Coronary artery (tissue), 2 donors: ENCODE measurements around the gene WDR45B.
"Not testable (repeated sequence)": the region's sequence is repeated elsewhere in the genome, so short reads cannot be mapped to it uniquely, and the experiment has no call there.

Experiments
- DNase-seq: peaks from one replicate; pipeline ENCODE4 v3.0.0-alpha.2; 2017; ENCODE audit warnings: low spot score
- H3K27ac ChIP-seq, 2 donors: fragments of 200-600 bp; sonication (generic); one replicate each; pipeline ENCODE4 v1.5.1; 2016 to 2019
- H3K4me3 ChIP-seq: fragments of 200-600 bp; sonication (generic); 2 replicates; pipeline ENCODE4 v1.5.1; 2016; ENCODE audit warnings: mild to moderate bottlenecking, moderate library complexity
- TF ChIP-seq, protein P1 (sequence below): fragments of 200-600 bp; sonication (generic); IDR thresholded peaks from one replicate; pipeline ENCODE4 v1.5.1; 2019; ENCODE audit warnings: antibody characterized with exemption

Gene WDR45B

DNA sequence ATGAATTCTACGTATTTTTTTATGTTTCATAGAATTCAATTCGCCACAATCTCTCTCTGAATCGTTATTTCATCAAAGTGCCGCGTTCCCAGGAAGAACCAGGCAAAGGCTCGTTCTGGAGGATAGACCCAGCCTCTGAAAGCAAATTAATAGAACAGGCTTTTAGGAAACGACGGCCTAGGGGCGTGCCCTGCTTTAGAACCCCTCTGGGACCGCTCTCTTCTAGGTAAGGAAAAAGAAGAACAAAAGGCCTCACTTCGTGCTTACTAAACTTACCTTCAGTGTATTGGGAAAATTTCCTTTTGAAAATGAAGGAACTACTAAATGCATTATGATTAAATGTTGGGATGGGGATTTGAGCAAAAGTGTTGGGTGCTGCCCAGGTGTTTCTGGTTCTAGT, 65.5 kb downstream of the WDR45B start:
- Histone ChIP-seq H3K27ac (no peak overlapping the region), H3K4me3 (no peak overlapping the region)
- DNase-seq = no peak
- TF ChIP-seq, protein P1, sequence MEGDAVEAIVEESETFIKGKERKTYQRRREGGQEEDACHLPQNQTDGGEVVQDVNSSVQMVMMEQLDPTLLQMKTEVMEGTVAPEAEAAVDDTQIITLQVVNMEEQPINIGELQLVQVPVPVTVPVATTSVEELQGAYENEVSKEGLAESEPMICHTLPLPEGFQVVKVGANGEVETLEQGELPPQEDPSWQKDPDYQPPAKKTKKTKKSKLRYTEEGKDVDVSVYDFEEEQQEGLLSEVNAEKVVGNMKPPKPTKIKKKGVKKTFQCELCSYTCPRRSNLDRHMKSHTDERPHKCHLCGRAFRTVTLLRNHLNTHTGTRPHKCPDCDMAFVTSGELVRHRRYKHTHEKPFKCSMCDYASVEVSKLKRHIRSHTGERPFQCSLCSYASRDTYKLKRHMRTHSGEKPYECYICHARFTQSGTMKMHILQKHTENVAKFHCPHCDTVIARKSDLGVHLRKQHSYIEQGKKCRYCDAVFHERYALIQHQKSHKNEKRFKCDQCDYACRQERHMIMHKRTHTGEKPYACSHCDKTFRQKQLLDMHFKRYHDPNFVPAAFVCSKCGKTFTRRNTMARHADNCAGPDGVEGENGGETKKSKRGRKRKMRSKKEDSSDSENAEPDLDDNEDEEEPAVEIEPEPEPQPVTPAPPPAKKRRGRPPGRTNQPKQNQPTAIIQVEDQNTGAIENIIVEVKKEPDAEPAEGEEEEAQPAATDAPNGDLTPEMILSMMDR = no peak

DNA sequence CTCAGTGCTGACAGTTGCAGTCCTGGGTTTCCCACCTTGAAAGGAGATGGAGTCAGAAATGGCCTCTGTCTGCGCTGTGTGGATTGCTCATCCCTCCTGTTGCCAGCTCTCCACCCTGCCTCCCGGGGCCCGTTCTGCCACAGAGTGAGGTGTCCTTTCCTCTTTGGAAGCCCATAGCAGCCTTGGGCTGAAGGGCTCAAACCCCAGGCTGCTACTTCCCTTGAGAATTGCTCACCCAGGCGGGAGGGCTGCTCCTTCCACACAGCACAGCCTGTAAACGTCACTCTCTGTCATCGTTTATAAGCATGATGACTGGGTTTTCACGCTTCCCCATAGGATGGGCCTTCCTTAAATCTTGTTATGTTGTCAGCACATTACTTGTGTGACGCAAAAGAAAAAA, 66.0 kb downstream of the WDR45B start:
- no peak for DNase-seq
- TF ChIP-seq, protein P1 = no peak
- H3K4me3 ChIP-seq = no peak overlapping the region
- no peak overlapping the region for H3K27ac ChIP-seq

DNA sequence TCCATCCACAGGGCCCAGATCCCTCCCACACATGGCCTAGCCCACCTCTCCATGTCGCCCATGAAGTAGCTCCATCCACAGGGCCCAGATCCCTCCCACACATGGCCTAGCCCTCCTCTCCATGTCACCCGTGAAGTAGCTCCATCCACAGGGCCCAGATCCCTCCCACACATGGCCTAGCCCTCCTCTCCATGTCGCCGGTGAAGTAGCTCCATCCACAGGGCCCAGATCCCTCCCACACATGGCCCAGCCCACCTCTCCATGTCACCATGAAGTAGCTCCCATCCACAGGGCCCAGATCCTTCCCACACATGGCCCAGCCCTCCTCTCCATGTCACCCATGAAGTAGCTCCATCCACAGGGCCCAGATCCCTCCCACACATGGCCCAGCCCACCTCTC, 68.3 kb downstream of the WDR45B start:
- not testable (repeated sequence) for H3K4me3 ChIP-seq, DNase-seq, H3K27ac ChIP-seq

DNA sequence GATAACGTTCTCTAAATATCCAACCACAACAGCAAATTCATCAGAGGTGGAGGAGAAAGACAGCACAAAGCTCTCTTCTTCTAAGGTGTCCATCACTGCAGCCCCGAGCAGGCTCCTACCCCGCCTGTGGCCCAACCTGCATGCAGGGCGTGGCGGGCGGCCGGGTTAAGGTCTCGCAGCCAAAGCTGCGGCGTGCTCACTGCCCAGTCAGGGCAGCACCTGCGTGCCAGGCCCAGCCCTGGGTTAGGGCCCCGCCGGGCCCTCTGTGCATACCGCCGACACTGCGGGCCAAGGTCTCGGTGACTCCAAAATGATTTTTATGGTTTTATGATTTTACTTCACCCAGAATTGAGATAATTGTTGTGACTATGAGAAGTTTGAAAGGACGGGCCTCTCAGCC, 70.9 kb downstream of the WDR45B start:
- H3K27ac ChIP-seq = no peak overlapping the region
- TF ChIP-seq, protein P1 = no peak
- DNase-seq = no peak

DNA sequence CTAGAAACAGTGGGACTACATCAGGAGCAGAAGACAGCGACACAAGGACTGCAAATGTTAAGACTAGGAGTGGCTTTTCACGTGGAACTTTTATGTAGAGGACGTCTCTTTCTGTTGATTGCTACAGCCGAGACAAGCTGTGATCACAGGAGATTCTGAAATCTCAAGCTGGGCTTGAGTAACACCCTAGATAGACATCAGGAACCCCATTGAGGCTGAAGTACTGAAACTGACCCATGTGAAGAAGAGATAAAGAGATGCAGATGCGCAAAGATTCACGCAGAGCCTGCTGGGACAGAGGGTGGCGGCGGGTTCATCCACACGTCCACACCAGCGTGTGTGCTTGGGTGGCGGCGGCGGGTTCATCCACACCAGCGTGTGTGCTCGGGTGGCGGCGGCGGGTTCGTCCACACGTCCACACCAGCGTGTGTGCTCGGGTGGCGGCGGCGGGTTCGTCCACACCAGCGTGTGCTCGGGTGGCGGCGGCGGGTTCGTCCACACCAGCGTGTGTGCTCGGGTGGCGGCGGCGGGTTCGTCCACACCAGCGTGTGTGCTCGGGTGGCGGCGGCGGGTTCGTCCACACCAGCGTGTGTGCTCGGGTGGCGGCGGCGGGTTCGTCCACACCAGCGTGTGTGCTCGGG, 72.5 kb downstream of the WDR45B start:
- DNase-seq, H3K27ac ChIP-seq, H3K4me3 ChIP-seq: not testable (repeated sequence)

More for the DNA sequence above, 70.9 kb downstream of the WDR45B start:
- no peak overlapping the region for H3K4me3 ChIP-seq

DNA sequence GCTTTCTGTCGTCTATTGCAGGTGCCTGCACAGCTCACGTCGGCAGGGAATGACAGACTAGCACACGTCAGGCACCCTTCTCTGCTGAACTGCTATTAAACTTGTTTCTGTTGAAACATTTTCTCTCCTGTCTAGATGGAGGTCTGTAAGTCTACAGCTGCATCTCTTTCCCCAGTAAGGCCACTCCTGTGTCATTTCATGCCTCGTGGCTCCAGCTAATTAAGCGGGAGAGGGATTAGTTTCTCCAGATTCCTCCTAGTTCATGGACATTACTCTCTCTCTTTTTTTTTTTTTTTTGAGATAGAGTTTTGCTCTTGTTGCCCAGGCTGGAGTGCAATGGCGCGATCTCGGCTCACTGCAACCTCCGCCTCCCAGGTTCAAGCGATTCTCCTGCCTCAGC, 74.2 kb downstream of the WDR45B start:
- no peak overlapping the region for H3K27ac ChIP-seq
- TF ChIP-seq, protein P1 = no peak
- H3K4me3 ChIP-seq = no peak overlapping the region
- DNase-seq = no peak

DNA sequence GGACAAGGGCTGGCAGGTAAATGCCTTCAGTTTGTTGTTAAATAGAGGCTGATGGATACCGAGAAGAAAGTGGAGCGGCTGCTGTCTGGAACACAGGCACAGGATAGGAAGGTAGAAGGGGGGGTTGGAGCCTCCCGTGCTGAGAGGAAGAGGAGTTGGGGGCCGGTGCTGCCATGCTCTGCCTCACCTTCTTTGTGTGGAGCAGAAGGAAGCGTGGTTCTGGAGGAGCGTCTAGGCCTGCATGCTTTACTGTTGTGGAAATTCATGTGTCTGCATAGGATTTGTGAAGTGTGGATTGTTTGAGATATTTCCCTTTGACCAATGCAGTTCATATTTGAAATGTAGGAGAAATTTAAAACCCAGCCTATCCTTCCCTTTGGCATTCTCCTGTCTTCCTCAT, 76.4 kb downstream of the WDR45B start:
- no peak overlapping the region for H3K4me3 ChIP-seq
- no peak overlapping the region for H3K27ac ChIP-seq
- no peak for DNase-seq
- TF ChIP-seq, protein P1 = no peak

DNA sequence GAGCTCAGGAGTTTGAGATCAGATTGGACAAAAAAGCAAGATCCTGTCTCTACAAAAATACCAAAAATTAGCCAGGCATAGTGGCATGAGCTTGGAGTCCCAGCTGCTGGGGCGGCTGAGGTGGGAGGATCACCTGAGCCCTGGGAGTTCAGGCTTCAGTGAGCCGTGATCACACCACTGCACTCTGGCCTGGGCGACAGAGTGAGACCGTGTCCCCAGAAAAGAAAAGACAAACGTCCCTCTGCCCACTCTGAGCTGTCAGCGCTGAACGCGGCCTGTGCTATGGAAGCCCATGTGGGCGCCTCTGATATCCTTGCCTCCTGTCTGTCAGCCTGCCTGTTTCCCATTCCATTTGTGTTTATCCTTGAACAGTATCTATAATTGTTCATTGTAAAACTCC, 78.0 kb downstream of the WDR45B start:
- Histone ChIP-seq H3K4me3 (no peak overlapping the region), H3K27ac (no peak overlapping the region)
- no peak for DNase-seq
- TF ChIP-seq, protein P1 = no peak
